NCI-H1694 (cell line): Measurements from ENCODE around the gene SLC24A2.
"Not testable (repeated sequence)": the region's sequence is repeated elsewhere in the genome, so short reads cannot be mapped to it uniquely, and the experiment has no call there.

ENCODE experiments used
- DNase-seq: peaks from one replicate; lab custom pipeline; 2025; lab: John Stamatoyannopoulos, UW

Gene SLC24A2

DNA sequence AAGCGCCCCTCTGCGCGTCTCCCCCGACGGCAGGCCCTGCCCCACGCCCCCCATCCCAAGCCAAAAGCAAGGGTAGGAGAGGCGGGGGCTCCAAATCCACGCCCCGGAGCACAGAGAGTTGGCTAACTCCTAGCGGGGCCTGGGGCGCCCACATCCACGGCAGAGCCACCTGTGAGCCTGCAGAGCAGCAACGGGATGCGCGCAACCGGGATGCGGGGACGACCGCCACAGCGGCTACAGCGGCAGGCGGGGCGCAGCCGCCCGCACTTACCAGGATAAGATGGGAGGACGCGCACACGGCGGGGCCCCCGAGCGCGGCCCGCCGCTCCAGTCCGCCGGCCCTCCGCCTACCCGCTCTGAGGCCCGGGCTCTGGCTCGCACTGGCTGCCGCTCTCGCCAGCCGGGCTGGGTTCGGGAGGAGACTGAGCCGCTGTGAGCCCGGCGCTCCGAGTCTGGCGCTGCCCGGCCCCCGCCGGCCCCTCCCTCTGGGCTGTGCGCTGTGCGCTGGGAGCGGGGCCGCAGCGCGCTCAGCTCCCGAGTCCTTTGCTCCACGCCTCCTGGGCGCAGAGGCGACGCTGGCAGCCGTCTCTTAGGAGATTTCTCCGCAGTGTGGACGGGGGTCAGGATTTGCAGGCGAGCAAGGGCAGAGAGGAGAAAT lies at the start of gene SLC24A2:
TSS of gene SLC24A2 (minus strand) at position 424 of the 658 bp plus-strand sequence.
- no peak for DNase-seq

- not testable (repeated sequence) for DNase-seq
These were observed 44.5 kb upstream of the SLC24A2 start for GRCh38 chr9:19833331-19833730.

DNA sequence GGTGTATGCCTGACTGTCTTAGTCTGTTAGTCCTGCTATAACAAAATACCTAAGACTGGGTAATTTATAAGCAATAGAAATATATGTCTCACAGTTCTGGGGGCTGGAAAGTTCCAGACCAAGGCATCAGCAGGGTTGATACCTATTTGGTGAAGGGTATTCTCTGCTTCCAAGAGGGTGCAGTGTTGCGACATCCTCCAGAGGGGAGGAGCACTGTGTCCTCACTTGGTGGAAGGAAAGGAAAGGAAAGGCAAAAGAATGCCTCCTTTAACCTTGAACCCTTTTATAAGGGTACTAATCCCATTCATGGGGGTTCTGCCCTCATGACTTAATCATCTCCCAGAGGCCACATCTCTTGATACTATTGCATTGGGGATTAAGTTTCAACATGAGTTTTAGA lies 42.0 kb upstream of the SLC24A2 start:
- DNase-seq = no peak

GRCh38 chr9:19828576-19829109 lies 39.8 kb upstream of the SLC24A2 start:
- peak; percentile 30 for DNase-seq

GRCh38 chr9:19816769-19817168 lies 27.9 kb upstream of the SLC24A2 start:
- DNase-seq = no peak

GRCh38 chr9:19812194-19812593 lies 23.4 kb upstream of the SLC24A2 start:
- no peak for DNase-seq

DNA sequence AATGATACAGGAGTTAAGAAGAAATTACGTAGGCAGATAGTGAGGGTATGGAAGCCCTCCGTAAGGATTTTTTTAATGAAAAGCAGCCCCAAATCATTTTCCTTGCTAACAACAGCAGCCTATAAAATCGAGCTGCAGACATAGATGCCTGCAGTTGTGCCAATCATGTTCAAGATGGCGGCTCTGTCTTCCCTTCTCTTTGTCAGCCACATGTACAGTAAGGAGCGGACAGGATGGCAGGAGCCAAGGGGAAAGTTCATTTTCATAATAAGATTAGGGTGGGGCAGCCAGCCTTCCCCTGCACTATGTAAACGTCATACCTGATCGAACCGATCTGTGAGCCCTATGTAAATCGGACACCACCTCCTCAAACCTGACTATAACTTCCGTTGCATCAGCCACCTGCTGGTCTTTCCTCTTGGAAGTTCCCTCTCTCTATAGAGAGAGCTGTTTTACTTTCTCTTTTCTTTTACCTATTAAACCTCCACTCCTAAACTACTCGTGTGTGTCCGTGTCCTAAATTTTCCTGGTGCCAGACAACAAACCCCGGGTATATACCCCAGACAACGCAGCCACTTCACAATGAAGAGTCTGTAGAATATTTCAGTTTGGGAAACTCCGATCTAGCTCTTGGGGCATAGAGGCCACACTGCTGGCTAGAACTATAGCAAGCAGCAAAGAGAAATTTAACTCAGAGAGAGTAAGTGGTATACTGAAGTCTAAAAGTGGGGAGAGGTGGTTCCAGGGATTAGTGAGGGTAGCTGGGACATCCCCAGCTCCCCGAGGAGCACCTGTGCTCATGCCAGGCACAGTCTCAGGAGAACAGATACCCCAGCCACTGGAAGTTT lies 20.8 kb upstream of the SLC24A2 start:
- no peak for DNase-seq

- no peak for DNase-seq
These were observed 18.5 kb upstream of the SLC24A2 start for GRCh38 chr9:19807182-19807892.

DNA sequence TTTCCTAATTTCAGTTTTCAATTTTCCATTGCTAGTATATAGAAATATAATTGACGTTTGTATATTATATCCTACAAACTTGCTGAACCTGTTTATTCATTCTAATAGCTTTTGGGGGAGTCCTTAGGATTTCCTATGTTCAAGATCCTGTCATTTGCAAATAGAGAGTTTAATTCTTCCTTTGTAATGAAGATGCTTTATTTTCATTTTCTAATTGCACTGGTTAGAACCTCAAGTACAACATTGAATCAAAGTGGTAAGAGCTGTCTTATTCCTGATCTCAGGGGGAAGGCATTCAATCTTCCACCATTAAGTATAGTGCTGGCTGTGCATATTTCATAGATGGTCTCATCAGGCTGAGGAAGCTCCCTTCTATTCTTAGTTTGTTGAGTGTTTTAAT lies 15.6 kb upstream of the SLC24A2 start:
- no peak for DNase-seq

GRCh38 chr9:19800884-19801283 lies 12.0 kb upstream of the SLC24A2 start:
- no peak for DNase-seq

- DNase-seq = no peak
These were observed 10.9 kb upstream of the SLC24A2 start for GRCh38 chr9:19799784-19800183.

DNA sequence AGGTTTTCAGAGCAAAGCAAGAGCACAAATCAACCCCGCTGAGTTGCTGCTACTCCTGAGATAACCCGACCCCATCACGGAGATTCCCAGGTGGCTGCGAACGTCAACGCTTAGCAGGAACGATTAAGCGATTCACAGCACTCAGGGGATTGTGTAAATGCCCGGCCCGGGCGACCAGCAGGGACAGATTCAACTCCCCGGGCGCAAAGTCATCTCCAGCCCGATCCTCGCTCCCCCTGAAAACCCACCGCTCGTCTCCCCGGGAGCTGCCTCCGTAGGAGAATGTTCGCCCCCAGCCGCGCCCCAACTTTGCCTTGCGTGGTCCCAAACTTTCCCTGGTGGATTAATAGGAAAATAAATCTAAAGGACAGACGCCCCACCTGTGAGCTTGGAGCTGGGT lies 685 bp downstream of the SLC24A2 start:
- no peak for DNase-seq

- no peak for DNase-seq
These were observed 1.2 kb downstream of the SLC24A2 start for GRCh38 chr9:19787672-19788071.

GRCh38 chr9:19785230-19785629 lies 3.6 kb downstream of the SLC24A2 start:
- DNase-seq = no peak

DNA sequence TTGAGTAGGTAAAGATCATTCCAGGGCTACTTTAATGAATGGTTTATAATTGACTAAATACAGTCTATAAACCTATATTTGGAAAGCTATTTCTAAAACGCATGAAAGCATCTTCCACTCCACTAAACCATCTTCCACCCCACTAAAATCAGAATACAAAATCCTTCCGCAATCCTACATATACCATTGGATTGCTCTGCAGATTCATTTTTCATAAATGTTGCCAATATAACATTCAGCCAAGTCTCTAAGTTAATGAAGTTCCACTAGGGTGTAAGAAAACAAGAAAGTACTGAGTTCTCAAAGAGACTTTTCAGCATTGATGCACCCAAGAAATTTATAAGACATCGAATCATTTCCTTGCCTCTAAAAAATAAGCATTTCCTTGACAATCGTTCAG lies 4.7 kb downstream of the SLC24A2 start:
- DNase-seq = no peak

DNA sequence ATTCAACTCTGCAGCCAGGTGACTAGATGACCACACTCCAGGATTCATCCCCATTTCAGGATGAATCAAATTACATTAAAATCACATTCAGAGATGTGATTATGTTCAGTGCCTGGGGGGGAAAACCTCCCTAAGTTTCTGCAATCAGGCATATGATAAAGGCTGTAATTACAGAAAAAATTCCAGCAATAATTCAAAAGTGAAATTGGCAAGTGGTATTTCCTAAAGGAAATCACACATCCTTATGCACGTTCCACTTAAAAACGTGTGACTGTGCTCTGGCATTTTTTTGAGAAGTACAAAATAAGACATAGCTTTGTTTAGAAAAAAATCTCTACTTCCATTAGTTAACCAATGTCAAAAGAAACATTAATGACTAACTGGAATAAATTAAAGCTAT lies 5.3 kb downstream of the SLC24A2 start:
- no peak for DNase-seq

GRCh38 chr9:19782005-19782404 lies 6.8 kb downstream of the SLC24A2 start:
- DNase-seq = no peak

GRCh38 chr9:19781240-19781639 lies 7.6 kb downstream of the SLC24A2 start:
- DNase-seq = no peak

GRCh38 chr9:19771446-19771845 lies 17.4 kb downstream of the SLC24A2 start:
- no peak for DNase-seq

DNA sequence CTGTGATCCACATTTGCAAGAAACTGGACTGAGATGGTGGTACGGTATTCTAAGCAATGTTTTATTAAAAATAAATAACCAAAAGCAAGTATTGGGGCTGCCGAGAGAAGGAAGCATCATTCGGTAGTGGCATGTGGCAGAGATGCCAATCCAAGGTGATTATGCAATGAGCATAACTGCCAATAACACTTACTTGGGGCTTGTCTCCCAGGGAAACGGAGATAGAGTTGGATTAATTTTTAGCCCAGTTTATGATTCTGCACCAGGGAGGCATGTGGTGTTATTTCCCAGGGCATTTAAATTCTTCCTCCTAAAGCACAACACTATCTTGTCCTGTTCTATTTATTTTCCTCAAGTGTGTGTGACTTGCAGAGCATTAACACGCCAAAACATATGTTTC lies 17.9 kb downstream of the SLC24A2 start:
- no peak for DNase-seq

DNA sequence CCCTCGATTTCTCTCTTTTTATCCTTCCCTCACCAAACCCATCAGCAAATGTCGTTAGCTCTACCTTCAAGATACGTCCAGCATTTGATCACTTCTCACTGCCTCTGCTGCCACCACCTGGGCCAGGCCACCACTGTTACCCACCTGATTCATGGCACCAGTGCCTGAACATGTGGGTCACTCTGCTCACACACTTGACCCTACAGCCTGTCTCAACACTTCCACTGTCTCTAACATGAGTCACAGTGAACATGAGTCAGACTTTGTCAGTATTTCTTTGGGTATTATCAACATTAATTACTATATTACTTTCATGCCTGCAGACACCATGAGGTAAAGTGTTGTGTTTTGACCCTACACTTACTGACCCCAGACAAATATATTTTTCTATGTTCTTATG lies 19.6 kb downstream of the SLC24A2 start:
- no peak for DNase-seq

DNA sequence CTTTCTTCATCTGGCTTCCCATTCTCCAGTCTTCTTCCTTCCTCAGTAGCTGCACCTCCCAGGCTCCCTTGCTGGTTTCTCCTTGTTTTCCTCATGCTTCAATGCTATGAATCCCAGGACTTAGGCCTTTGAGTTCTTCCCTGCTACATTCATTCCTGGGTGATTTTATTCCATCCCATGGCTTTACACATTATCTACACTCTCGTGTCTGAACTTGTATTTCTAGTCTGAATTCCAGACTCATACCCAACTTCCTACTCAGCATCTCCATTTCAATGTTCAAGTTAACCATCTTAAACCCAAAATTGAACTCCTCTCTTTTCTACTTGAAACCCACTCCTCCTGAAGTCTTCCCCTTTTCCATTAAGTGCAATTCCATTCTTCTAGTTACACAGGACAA lies 20.0 kb downstream of the SLC24A2 start:
- no peak for DNase-seq

- DNase-seq = no peak
These were observed 29.8 kb downstream of the SLC24A2 start for GRCh38 chr9:19759066-19759465.
